A549 (cell line): ENCODE results near the gene COX11. TPM values are rescaled to one million over a fixed set of nuclear protein-coding genes. Genes with fewer than 3 reads are reported as not detected.

Experiments used
- ATAC-seq, 2 experiments: fragments of 200-7000 bp in 1 of 2; fragments of >200 bp in 1 of 2; cut with Nextera tagmentation in 1 of 2; cut with Tn5 transposase in 1 of 2; 3 replicates each; pipeline versions ENCODE4 v1.8.0 to v1.9.1; 2018 to 2020; ENCODE audit warnings: mild to moderate bottlenecking in 1 of 2, moderate library complexity in 1 of 2
- CTCF ChIA-PET: fragments of 300-600 bp; sonication (Branson Sonifier 250); formaldehyde crosslinking; extraction: SDS; loops from one replicate; lab custom pipeline; 2021; ENCODE audit warnings: antibody characterized with exemption, inconsistent platforms; lab: Yijun Ruan, JAX
- POLR2A ChIA-PET: fragments of 350-600 bp; formaldehyde crosslinking; extraction: SDS; loops from one replicate; lab custom pipeline; 2021; ENCODE audit warnings: antibody characterized with exemption, inconsistent platforms; lab: Yijun Ruan, JAX
- DNase-seq, 2 experiments: peaks; one replicate each; pipeline versions ENCODE4 v3.0.0 to v3.0.0-alpha.2; 2011 to 2016; ENCODE audit warnings: low read depth in 1 of 2, low spot score in 1 of 2
- FAIRE-seq: peaks from 2 replicates; lab custom pipeline; 2011; peaks lifted over from hg19 to GRCh38; lab: Jason Lieb, UNC
- H3K27ac ChIP-seq, 2 experiments: fragments of >200 bp; sonication (Bioruptor Twin); formaldehyde crosslinking; 3 replicates each; pipeline ENCODE4 v1.5.1; 2016 to 2017
- H3K4me1 ChIP-seq: fragments of >200 bp; sonication (Bioruptor Twin); formaldehyde crosslinking; 3 replicates; pipeline ENCODE4 v1.6.1; 2016
- H3K4me2 ChIP-seq: fragments of >200 bp; sonication (Bioruptor Twin); formaldehyde crosslinking; 3 replicates; pipeline ENCODE4 v1.6.1; 2016
- H3K4me3 ChIP-seq: fragments of >200 bp; sonication (Bioruptor Twin); formaldehyde crosslinking; 3 replicates; pipeline ENCODE4 v1.5.1; 2016
- H3K9me3 ChIP-seq: fragments of >200 bp; sonication (Bioruptor Twin); formaldehyde crosslinking; 3 replicates; pipeline ENCODE4 v1.6.1; 2016
- BCL3 ChIP-seq: fragments of >200 bp; sonication (Bioruptor Twin); formaldehyde crosslinking; IDR thresholded peaks from 3 replicates; pipeline ENCODE4 v1.6.1; 2016
- BHLHE40 ChIP-seq: IDR thresholded peaks from 2 replicates; pipeline ENCODE4 v1.6.1; 2012; ENCODE audit warnings: low read depth, low read length, inconsistent platforms
- CBX2 ChIP-seq: fragments of 200-600 bp; sonication (generic); IDR thresholded peaks from 2 replicates; pipeline ENCODE4 v1.6.1; 2016; ENCODE audit warnings: low read depth, mild to moderate bottlenecking, borderline replicate concordance
- CBX8 ChIP-seq: fragments of 200-600 bp; sonication (generic); IDR thresholded peaks from 2 replicates; pipeline ENCODE4 v1.6.1; 2016
- FOSL2 ChIP-seq, 2 experiments: fragments of 450-650 bp in 1 of 2; fragments of >200 bp in 1 of 2; sonication (Bioruptor Twin) in 1 of 2; formaldehyde crosslinking; IDR thresholded peaks; 2 replicates each; pipeline versions ENCODE4 v1.5.0 to v1.6.1; 2016 to 2020; ENCODE audit warnings: mild to moderate bottlenecking in 1 of 2, moderate library complexity in 1 of 2
- FOXS1 ChIP-seq: fragments of 250-450 bp; sonication (Bioruptor Pico); IDR thresholded peaks from 2 replicates; pipeline ENCODE4 v1.5.0; 2020; ENCODE audit warnings: mild to moderate bottlenecking, moderate library complexity
- HEYL ChIP-seq: fragments of 250-450 bp; sonication (Bioruptor Pico); IDR thresholded peaks from 2 replicates; pipeline ENCODE4 v1.8.0; 2021; ENCODE audit warnings: mild to moderate bottlenecking, moderate library complexity
- HOXB13 ChIP-seq: fragments of 250-450 bp; sonication (Bioruptor Pico); IDR thresholded peaks from 2 replicates; pipeline ENCODE4 v1.5.0; 2020; ENCODE audit warnings: low read depth, mild to moderate bottlenecking, moderate library complexity
- HOXB5 ChIP-seq: fragments of 250-450 bp; sonication (Bioruptor Pico); IDR thresholded peaks from 2 replicates; pipeline ENCODE4 v1.5.0; 2020; ENCODE audit warnings: mild to moderate bottlenecking, moderate library complexity
- JUN ChIP-seq, 2 experiments: fragments of >200 bp; sonication (Bioruptor Twin); formaldehyde crosslinking; IDR thresholded peaks; 2 replicates in 1 of 2; 3 replicates in 1 of 2; pipeline ENCODE4 v1.6.1; 2016 to 2017
- NR3C1 ChIP-seq: fragments of >200 bp; sonication (Bioruptor Twin); formaldehyde crosslinking; IDR thresholded peaks from 3 replicates; pipeline ENCODE4 v1.6.1; 2017
- PHF8 ChIP-seq: fragments of 200-600 bp; sonication (generic); IDR thresholded peaks from 2 replicates; pipeline ENCODE4 v1.6.1; 2016; ENCODE audit warnings: low read depth, mild to moderate bottlenecking, antibody characterized with exemption, moderate library complexity, borderline replicate concordance
- POLR2A ChIP-seq: IDR thresholded peaks from 2 replicates; pipeline ENCODE4 v1.6.1; 2012; ENCODE audit warnings: mild to moderate bottlenecking, low read length
- RAD21 ChIP-seq, 2 experiments: fragments of >200 bp in 1 of 2; sonication (Bioruptor Twin) in 1 of 2; formaldehyde crosslinking in 1 of 2; IDR thresholded peaks in 1 of 2; conservative IDR thresholded peaks in 1 of 2; 2 replicates in 1 of 2; 3 replicates in 1 of 2; pipeline ENCODE4 v1.6.1; 2012 to 2018; ENCODE audit warnings: inconsistent platforms in 1 of 2
- RARB ChIP-seq: fragments of 250-450 bp; sonication (Bioruptor Pico); IDR thresholded peaks from 2 replicates; pipeline ENCODE4 v1.8.0; 2021; ENCODE audit warnings: mild to moderate bottlenecking, moderate library complexity
- RCOR1 ChIP-seq: fragments of 150-350 bp; IDR thresholded peaks from 2 replicates; pipeline ENCODE4 v1.6.1; 2014; ENCODE audit warnings: antibody characterized with exemption, low read length, low read depth
- RFX5 ChIP-seq: fragments of 450-650 bp; IDR thresholded peaks from 2 replicates; pipeline ENCODE4 v1.7.1; 2014; ENCODE audit warnings: antibody characterized with exemption, mild to moderate bottlenecking, moderate library complexity
- SREBF2 ChIP-seq: fragments of 450-650 bp; IDR thresholded peaks from 2 replicates; pipeline ENCODE4 v1.6.1; 2014; ENCODE audit warnings: mild to moderate bottlenecking, moderate library complexity
- TFCP2L1 ChIP-seq: fragments of 250-450 bp; sonication (Bioruptor Pico); IDR thresholded peaks from 2 replicates; pipeline ENCODE4 v1.5.0; 2021; ENCODE audit warnings: mild to moderate bottlenecking
- TP53 ChIP-seq: fragments of 250-450 bp; sonication (Bioruptor Pico); IDR thresholded peaks from 2 replicates; pipeline ENCODE4 v1.5.0; 2021; ENCODE audit warnings: mild to moderate bottlenecking, moderate library complexity
- ZC3H11A ChIP-seq: fragments of 450-650 bp; IDR thresholded peaks from 2 replicates; pipeline ENCODE4 v1.6.1; 2014; ENCODE audit warnings: antibody characterized with exemption, mild to moderate bottlenecking
- ZFP36 ChIP-seq: fragments of 450-650 bp; IDR thresholded peaks from 2 replicates; pipeline ENCODE4 v1.6.1; 2014; ENCODE audit warnings: borderline replicate concordance; ENCODE audit not compliant: partially characterized antibody
- ZSCAN20 ChIP-seq: fragments of 250-450 bp; sonication (Bioruptor Pico); IDR thresholded peaks from 2 replicates; pipeline ENCODE4 v1.8.0; 2022; ENCODE audit warnings: mild to moderate bottlenecking, moderate library complexity
- WGBS: methylation state at CpG from one replicate; pipeline ENCODE4 v1.1.6; 2017; ENCODE audit errors: missing lambda C conversion rate; 5-methylcytosine and 5-hydroxymethylcytosine counted together
- polyA plus RNA-seq, 4 experiments: library from polyadenylated mRNA; depleted of rRNA in 3 of 4; stranded (reverse); fragments of >200 nt; fragmentation: RNase III in 1 of 4; extraction: RNeasy Plus Mini Kit Qiagen cat#74134 plus additional on column Dnase treatment in 1 of 4; gene quantifications; 2 replicates in 3 of 4; 3 replicates in 1 of 4; pipeline ENCODE4 v1.2.3, GENCODE V29; 2011 to 2017
- TF ChIP-seq, protein P1 (sequence below): fragments of 150-350 bp; IDR thresholded peaks from 2 replicates; pipeline ENCODE4 v1.6.1; 2014; ENCODE audit warnings: low read depth, mild to moderate bottlenecking, low read length
- TF ChIP-seq, protein P2 (sequence below): IDR thresholded peaks from 2 replicates; pipeline ENCODE4 v1.6.1; 2012; ENCODE audit warnings: low read depth, borderline replicate concordance
- TF ChIP-seq, protein P3 (sequence below): fragments of 250-450 bp; sonication (Bioruptor Pico); IDR thresholded peaks from 2 replicates; pipeline ENCODE4 v1.5.0; 2021; ENCODE audit warnings: mild to moderate bottlenecking, moderate library complexity, borderline replicate concordance

The COX11 gene
- polyA plus RNA-seq, 2 of the 4 experiments (the other 2 are of a cell fraction): 95.4 to 121 TPM

- ATAC-seq (no peak), FAIRE-seq (no peak), DNase-seq (peak in 1 of 2 experiments; percentile 24)
- Histone ChIP-seq H3K4me2 (no peak overlapping the region), H3K9me3 (no peaks in the 10 kb centered on the region), H3K4me3 (no peak overlapping the region), H3K27ac (no peak overlapping the region), H3K4me1 (peaks cover 15% of the 10 kb centered on the region)
- ChIA-PET CTCF (no interaction called here), POLR2A (no interaction called here)
- TF ChIP-seq, protein P1, sequence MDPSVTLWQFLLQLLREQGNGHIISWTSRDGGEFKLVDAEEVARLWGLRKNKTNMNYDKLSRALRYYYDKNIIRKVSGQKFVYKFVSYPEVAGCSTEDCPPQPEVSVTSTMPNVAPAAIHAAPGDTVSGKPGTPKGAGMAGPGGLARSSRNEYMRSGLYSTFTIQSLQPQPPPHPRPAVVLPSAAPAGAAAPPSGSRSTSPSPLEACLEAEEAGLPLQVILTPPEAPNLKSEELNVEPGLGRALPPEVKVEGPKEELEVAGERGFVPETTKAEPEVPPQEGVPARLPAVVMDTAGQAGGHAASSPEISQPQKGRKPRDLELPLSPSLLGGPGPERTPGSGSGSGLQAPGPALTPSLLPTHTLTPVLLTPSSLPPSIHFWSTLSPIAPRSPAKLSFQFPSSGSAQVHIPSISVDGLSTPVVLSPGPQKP: no peak
- TF ChIP-seq ZSCAN20 (CRISPR knock-in tag) (no peak), CBX8 (no peak), RCOR1 (no peak), HEYL (CRISPR knock-in tag) (no peak)
These were observed 13.9 kb upstream of the COX11 start for GRCh38 chr17:54982399-54982798.

DNA sequence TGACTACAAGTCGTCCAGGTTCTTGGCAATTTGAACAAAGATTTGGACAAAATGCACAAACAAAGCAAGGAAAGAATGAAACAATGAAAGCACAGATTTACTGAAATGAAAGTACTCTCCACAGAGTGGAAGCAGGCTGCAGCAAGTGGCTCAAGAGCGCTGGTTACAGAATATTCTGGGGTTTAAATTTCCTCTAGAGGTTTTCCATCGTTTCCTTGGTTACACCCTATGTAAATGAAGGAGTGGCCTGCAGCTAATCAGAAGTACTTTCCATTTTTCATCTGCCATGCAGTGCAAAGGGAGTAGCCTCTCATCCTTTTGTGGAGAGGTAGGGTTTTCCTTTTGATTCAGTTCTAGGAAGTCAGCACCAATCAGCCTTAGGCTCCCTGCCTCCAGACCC is 11.9 kb upstream of the COX11 start:
- POLR2A ChIA-PET: no interaction called here
- no peak for TF ChIP-seq RFX5
- no peak for TF ChIP-seq HOXB13 (CRISPR knock-in tag)
- no peak for TF ChIP-seq ZFP36
- TF ChIP-seq RARB (CRISPR knock-in tag): no peak
- WGBS: 85% methylated on average over 3 of the region's 3 CpGs
- FAIRE-seq (no peak), DNase-seq (no peak), ATAC-seq (no peak)
- Histone ChIP-seq H3K9me3 (no peaks in the 10 kb centered on the region), H3K4me1 (peaks cover 15% of the 10 kb centered on the region), H3K27ac (no peak overlapping the region), H3K4me2 (no peak overlapping the region), H3K4me3 (no peak overlapping the region)
- CTCF ChIA-PET: interaction anchor here (1.1 to 2.5 kb wide), 3 partner anchors 13 to 534 kb away, joined by 3 to 8 read pairs (median 5); no protein-coding TSS in a partner anchor

GRCh38 chr17:54979657-54980056 is 11.2 kb upstream of the COX11 start:
- Histone ChIP-seq H3K4me3 (no peak overlapping the region), H3K27ac (0 out of 6 replicates have a peak overlapping the region, but pooled peaks of 1 of the 2 experiments have one; percentile 4), H3K4me1 (peaks cover 15% of the 10 kb centered on the region), H3K9me3 (no peaks in the 10 kb centered on the region), H3K4me2 (no peak overlapping the region)
- ChIA-PET CTCF (interaction anchor here (1.1 to 2.5 kb wide), 4 partner anchors 10 to 534 kb away, joined by 3 to 8 read pairs (median 4); no protein-coding TSS in a partner anchor), POLR2A (no interaction called here)
- TF ChIP-seq HOXB5 (CRISPR knock-in tag) (no peak), TFCP2L1 (no peak), FOSL2 (IDR thresholded peaks at IDR 0.05) (no peak), FOSL2 (CRISPR knock-in tag; IDR thresholded peaks at IDR 0.05) (no peak), POLR2A (no peak), BCL3 (no peak), BHLHE40 (no peak), PHF8 (no peak), FOXS1 (CRISPR knock-in tag) (no peak), CBX2 (no peak), SREBF2 (no peak), JUN (IDR thresholded peaks at IDR 0.05) (no peak), CBX8 (no peak), RAD21 (conservative IDR thresholded peaks at IDR 0.05 in 1 of 2, IDR thresholded peaks at IDR 0.05 in 1 of 2) (no peak), RFX5 (no peak), ZC3H11A (no peak), RARB (CRISPR knock-in tag) (no peak), TP53 (CRISPR knock-in tag) (no peak), NR3C1 (no peak)
- TF ChIP-seq, protein P2, sequence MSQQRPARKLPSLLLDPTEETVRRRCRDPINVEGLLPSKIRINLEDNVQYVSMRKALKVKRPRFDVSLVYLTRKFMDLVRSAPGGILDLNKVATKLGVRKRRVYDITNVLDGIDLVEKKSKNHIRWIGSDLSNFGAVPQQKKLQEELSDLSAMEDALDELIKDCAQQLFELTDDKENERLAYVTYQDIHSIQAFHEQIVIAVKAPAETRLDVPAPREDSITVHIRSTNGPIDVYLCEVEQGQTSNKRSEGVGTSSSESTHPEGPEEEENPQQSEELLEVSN: no peak
- TF ChIP-seq, protein P3, sequence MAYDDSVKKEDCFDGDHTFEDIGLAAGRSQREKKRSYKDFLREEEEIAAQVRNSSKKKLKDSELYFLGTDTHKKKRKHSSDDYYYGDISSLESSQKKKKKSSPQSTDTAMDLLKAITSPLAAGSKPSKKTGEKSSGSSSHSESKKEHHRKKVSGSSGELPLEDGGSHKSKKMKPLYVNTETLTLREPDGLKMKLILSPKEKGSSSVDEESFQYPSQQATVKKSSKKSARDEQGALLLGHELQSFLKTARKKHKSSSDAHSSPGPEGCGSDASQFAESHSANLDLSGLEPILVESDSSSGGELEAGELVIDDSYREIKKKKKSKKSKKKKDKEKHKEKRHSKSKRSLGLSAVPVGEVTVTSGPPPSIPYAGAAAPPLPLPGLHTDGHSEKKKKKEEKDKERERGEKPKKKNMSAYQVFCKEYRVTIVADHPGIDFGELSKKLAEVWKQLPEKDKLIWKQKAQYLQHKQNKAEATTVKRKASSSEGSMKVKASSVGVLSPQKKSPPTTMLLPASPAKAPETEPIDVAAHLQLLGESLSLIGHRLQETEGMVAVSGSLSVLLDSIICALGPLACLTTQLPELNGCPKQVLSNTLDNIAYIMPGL: no peak
- no peak for DNase-seq
- ATAC-seq: no peak
- FAIRE-seq: no peak
